ENCODE measurements around the gene SRD5A1.

The SRD5A1 gene

GRCh38 chr5:6686915-6687409, 53.7 kb downstream of the SRD5A1 start:
- DNase-seq: no peak

GRCh38 chr5:6687505-6687904, 54.3 kb downstream of the SRD5A1 start:
- DNase-seq: no peak

- no peak for DNase-seq
These were observed 59.7 kb downstream of the SRD5A1 start for GRCh38 chr5:6692906-6693305.

- no peak for DNase-seq
These were observed 65.5 kb downstream of the SRD5A1 start for GRCh38 chr5:6698696-6699095.

- no peak for DNase-seq
These were observed 66.1 kb downstream of the SRD5A1 start for GRCh38 chr5:6699357-6699756.

- DNase-seq: no peak
These were observed 66.9 kb downstream of the SRD5A1 start for GRCh38 chr5:6700074-6700684.

- no peak for DNase-seq
These were observed 67.6 kb downstream of the SRD5A1 start for GRCh38 chr5:6700685-6701355.

- no peak for DNase-seq
These were observed 68.3 kb downstream of the SRD5A1 start for GRCh38 chr5:6701491-6701890.

- DNase-seq: no peak
These were observed 69.4 kb downstream of the SRD5A1 start for GRCh38 chr5:6702633-6703032.

- peak; percentile 73 for DNase-seq
These were observed 70.6 kb downstream of the SRD5A1 start for GRCh38 chr5:6703806-6704205.

GRCh38 chr5:6704361-6704851, 71.2 kb downstream of the SRD5A1 start:
- DNase-seq: no peak

GRCh38 chr5:6705088-6705487, 71.8 kb downstream of the SRD5A1 start:
- peak; percentile 90 for DNase-seq

- DNase-seq: no peak
These were observed 72.7 kb downstream of the SRD5A1 start for GRCh38 chr5:6705959-6706358.

GRCh38 chr5:6707852-6708251, 74.6 kb downstream of the SRD5A1 start:
- DNase-seq: no peak

GRCh38 chr5:6708814-6709213, 75.6 kb downstream of the SRD5A1 start:
- no peak for DNase-seq

GRCh38 chr5:6710070-6710469, 76.8 kb downstream of the SRD5A1 start:
- no peak for DNase-seq

- DNase-seq: no peak
These were observed 77.5 kb downstream of the SRD5A1 start for GRCh38 chr5:6710551-6711318.

- DNase-seq: no peak
These were observed 78.3 kb downstream of the SRD5A1 start for GRCh38 chr5:6711409-6712141.

GRCh38 chr5:6712142-6712576, 78.9 kb downstream of the SRD5A1 start:
- peak; percentile 28 for DNase-seq

- DNase-seq: peak; percentile 92
These were observed 79.5 kb downstream of the SRD5A1 start for GRCh38 chr5:6712577-6713273.

GRCh38 chr5:6713274-6714225, 80.3 kb downstream of the SRD5A1 start, which contains the start of gene TENT4A:
TSS of gene TENT4A (plus strand) at chr5:6713432. CDS start at chr5:6713984, 552 bp downstream.
- DNase-seq: no peak

Data from MV-4-11 (cell line).